ENCODE results near the gene PRDM11.
A peak's percentile ranks its signal among the peaks of the same experiment; 100 is the strongest.

The PRDM11 gene

GRCh38 chr11:45232341-45233080 is 86.1 kb downstream of the PRDM11 start:
- Histone ChIP-seq H3K27me3 (replicated peaks) (peaks cover 2% of the 10 kb centered on the region), H3K27ac (no peak overlapping the region), H3K36me3 (replicated peaks) (no peaks in the 10 kb centered on the region), H3K4me3 (ENCODE audit: low read depth, low read length) (no peak overlapping the region)
- DNase-seq, result no peak
- no peak for TF ChIP-seq CTCF (IDR thresholded peaks at IDR 0.05; ENCODE audit: low read depth, low read length, missing control alignments)
- in situ Hi-C loops (cut with HindIII; ENCODE audit: low pct_ligation_motif_present, low sequenced_read_pairs), result no loop called here

- DNase-seq, result peak; percentile 57
- H3K27me3 ChIP-seq (replicated peaks), result peaks cover 4% of the 10 kb centered on the region
- in situ Hi-C loops (cut with HindIII; ENCODE audit: low pct_ligation_motif_present, low sequenced_read_pairs), result no loop called here
- H3K27ac ChIP-seq, result no peak overlapping the region
- TF ChIP-seq CTCF (IDR thresholded peaks at IDR 0.05; ENCODE audit: low read depth, low read length, missing control alignments), result peak; percentile 97
- no peak overlapping the region for H3K4me3 ChIP-seq (ENCODE audit: low read depth, low read length)
- H3K36me3 ChIP-seq (replicated peaks), result no peaks in the 10 kb centered on the region
Observed at GRCh38 chr11:45233121-45233803, 86.8 kb downstream of the PRDM11 start.

GRCh38 chr11:45233804-45234170 is 87.3 kb downstream of the PRDM11 start:
- no peak overlapping the region for H3K4me3 ChIP-seq (ENCODE audit: low read depth, low read length)

GRCh38 chr11:45234306-45235006 is 88.0 kb downstream of the PRDM11 start:
- no peak for DNase-seq
- Histone ChIP-seq H3K27me3 (replicated peaks) (peaks cover 4% of the 10 kb centered on the region), H3K36me3 (replicated peaks) (no peaks in the 10 kb centered on the region), H3K27ac (no peak overlapping the region), H3K4me3 (ENCODE audit: low read depth, low read length) (no peak overlapping the region)
- in situ Hi-C loops (cut with HindIII; ENCODE audit: low pct_ligation_motif_present, low sequenced_read_pairs), result no loop called here
- no peak for TF ChIP-seq CTCF (IDR thresholded peaks at IDR 0.05; ENCODE audit: low read depth, low read length, missing control alignments)

More at GRCh38 chr11:45233804-45234170, 87.3 kb downstream of the PRDM11 start:
- Histone ChIP-seq H3K27me3 (replicated peaks) (peaks cover 4% of the 10 kb centered on the region), H3K27ac (no peak overlapping the region), H3K36me3 (replicated peaks) (no peaks in the 10 kb centered on the region)
- TF ChIP-seq CTCF (IDR thresholded peaks at IDR 0.05; ENCODE audit: low read depth, low read length, missing control alignments), result no peak
- in situ Hi-C loops (cut with HindIII; ENCODE audit: low pct_ligation_motif_present, low sequenced_read_pairs), result no loop called here
- DNase-seq, result no peak

GRCh38 chr11:45237711-45238315 is 91.4 kb downstream of the PRDM11 start:
- TF ChIP-seq CTCF (IDR thresholded peaks at IDR 0.05; ENCODE audit: low read depth, low read length, missing control alignments), result no peak
- H3K4me3 ChIP-seq (ENCODE audit: low read depth, low read length), result no peak overlapping the region
- DNase-seq, result no peak
- in situ Hi-C loops (cut with HindIII; ENCODE audit: low pct_ligation_motif_present, low sequenced_read_pairs), result no loop called here
- no peaks in the 10 kb centered on the region for H3K36me3 ChIP-seq (replicated peaks)
- H3K27ac ChIP-seq, result no peak overlapping the region
- peaks cover 4% of the 10 kb centered on the region for H3K27me3 ChIP-seq (replicated peaks)
